Measurements from ENCODE around the gene FAM117B.

- TF ChIP-seq POLR2A (IDR thresholded peaks at IDR 0.05) (no peak), CTCF (IDR thresholded peaks at IDR 0.05) (no peak), POLR2AphosphoS5 (IDR thresholded peaks at IDR 0.05) (no peak), EP300 (IDR thresholded peaks at IDR 0.05) (no peak)
Measured at GRCh38 chr2:202752071-202752470, 117.3 kb downstream of the FAM117B start.
